GM19238 (cell line): Measurements from ENCODE around the gene ELOVL1.
A peak's percentile ranks its signal among the peaks of the same experiment; 100 is the strongest.

Experiments used
- DNase-seq: peaks from one replicate; pipeline ENCODE4 v3.0.0; 2011; ENCODE audit warnings: low spot score; ENCODE audit not compliant: insufficient read length

Gene ELOVL1

DNA sequence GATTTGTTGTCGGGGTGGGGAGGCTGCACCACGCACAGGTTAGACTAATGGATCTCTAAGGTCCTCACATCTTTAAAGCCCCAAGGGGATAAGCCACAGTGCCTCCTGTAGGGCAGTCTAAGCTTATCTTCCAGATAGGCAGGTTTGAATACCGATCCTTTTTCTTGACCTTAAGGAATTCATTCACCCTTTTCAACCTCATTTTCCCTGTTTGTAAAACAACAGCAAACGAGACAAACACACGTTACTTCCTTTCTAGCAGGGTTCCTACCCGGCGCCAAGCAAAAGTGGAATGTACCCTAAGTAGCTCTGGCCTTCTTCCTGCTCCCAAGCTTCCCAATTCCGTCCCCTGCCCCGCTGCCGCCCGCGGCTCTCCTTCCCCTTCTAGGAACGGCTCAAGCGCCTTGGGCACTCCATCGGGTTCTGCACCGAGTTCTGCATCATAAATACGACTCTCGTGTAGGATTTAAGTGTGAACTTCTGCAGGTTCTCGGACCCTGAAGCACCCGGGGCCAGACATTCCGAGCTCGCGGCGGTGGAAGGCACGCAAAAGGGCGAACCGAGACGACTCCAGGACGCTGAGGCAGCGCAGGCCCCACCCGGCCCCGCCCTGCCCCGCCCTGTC lies 9.6 kb downstream of the ELOVL1 start:
- DNase-seq = peak; percentile 40

DNA sequence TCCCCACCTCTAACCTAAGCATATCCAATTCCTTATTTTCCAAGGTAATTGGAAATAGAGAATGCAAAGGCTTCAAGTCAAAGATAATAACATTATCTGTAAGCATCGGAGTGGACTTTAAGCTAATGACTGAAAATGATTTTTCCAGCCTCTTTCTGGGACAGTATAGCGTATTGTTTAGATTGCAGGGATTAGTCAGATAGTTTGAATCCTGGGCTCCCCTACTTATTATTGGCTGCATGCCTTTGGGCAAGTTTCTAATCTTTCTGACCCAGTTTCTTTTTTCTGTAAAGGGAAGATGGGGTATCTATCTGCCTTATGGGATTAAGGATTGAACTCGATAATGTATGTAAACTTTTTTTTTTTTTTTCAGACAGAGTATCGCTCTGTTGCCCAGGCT lies 10.6 kb downstream of the ELOVL1 start:
- no peak for DNase-seq

DNA sequence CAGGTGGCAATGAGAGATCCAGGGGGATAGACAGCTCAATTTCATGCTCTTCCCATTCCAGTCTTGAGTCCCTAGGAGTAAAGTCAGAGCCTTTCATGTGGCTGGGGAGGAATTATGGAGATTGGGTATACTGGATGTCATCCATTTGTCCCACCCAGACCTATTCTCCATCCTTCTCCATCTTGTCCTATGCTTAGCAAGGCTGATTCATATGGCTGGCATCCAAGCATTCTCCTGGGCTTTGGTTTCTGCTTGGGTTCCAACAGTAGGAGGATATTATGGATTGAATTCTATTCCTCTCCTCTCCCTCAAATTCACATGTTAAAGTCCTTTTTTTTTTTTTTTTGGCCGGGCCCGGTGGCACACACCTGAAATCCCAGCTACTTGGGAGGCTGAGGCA lies 12.9 kb downstream of the ELOVL1 start:
- DNase-seq = no peak

DNA sequence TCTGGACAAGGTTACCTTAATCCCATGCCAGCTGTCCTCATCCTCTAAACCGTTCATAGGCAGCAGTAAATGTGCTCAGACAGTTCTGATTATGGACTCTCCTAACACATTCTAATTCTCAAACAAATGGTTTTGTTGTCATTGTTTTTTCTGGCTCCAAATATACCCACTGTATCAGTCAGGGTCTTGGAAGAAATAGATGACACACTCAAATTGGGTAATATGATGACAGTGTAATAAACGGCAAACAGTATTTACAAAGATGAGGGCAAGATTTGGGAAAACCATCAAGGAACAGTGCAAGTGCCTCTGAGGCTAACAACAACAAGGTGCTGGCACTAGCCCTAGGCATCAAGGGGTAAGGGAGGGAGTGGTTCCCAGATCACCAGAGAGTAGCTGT lies 13.3 kb downstream of the ELOVL1 start:
- DNase-seq = no peak

- no peak for DNase-seq
Measured at GRCh38 chr1:43352881-43353280, 14.9 kb downstream of the ELOVL1 start.

- no peak for DNase-seq
Measured at GRCh38 chr1:43352351-43352705, 15.5 kb downstream of the ELOVL1 start.

GRCh38 chr1:43351421-43352350 lies 16.1 kb downstream of the ELOVL1 start:
- no peak for DNase-seq

DNA sequence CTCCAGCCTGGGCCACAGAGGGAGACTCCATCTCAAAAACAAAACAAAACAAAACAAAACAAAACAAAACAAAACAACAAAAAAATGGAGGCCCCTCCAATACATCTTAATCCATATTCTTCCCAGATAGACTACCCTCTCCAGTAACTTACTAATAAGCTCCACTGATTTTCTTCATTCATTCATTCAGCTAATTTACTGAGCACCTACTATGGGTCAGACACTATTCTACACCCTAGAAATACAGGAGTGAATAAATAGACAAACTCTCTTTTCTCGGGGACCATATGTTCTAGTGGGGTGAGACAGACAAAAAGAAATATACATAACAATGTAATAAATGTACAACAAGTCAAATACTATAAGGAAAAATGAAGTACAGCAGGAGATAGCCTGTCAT lies 16.8 kb downstream of the ELOVL1 start:
- no peak for DNase-seq

DNA sequence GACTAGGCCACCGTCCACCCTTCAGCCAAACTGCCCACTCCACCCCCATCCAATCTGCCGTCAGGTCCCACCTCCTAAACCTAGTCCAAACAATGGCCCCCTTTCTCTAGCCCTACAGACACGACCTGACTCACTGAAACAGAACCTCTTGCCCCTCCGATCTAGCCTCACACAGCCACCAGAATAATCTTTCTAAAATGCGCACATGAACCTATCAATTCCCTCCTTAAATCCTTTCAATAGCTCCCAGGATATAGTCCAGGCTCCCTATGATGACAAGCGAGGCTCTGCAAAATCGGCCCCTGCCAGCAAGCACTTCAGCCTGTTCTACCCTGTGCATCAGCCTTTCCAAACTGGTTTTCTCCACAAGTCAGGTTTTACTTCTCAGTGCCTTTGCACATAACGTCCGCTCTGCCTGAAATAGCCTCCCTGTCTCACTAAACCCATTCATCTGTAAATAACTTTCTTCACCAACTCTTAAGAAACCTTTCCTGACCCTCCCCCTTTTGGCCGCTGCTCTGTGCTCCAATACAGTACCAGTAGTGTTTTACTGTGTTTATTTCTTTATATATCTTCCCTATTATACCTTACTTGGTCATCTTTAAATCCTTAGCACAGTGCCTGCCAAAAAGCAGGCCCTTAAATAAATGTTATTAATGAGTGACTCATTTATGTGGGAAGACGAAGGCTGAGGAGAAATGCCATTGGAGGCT lies 18.1 kb downstream of the ELOVL1 start:
- no peak for DNase-seq

GRCh38 chr1:43348809-43349593 lies 18.8 kb downstream of the ELOVL1 start:
- peak; percentile 35 for DNase-seq

DNA sequence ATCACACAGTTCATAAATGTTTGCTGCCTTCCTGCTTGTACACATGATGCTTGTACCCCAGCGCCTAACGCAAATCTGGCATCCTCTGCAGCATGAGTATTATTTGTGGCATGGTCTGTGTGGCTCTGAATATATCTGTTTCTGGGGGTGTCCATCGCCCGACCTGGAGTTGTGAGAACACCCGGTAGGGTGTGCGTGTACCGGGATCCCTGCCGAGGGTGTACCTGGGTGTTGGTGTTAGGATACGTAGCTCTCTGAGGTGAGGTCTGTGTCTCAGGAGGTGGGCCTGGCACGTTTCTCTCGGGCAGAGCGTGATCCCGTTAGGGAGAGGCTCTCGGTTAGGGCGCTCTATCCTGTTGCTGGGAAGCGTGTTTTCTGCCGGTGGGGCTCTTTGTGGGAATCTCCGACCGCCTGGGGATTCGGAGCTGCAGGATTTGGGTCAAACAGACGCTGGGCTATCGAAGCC lies 19.4 kb downstream of the ELOVL1 start:
- DNase-seq = no peak

- DNase-seq = no peak
Measured at GRCh38 chr1:43346636-43347035, 21.2 kb downstream of the ELOVL1 start.

GRCh38 chr1:43345120-43345519 lies 22.7 kb downstream of the ELOVL1 start:
- DNase-seq = no peak

GRCh38 chr1:43344267-43344850 lies 23.5 kb downstream of the ELOVL1 start:
- DNase-seq = no peak

GRCh38 chr1:43340559-43340958 lies 27.3 kb downstream of the ELOVL1 start:
- no peak for DNase-seq

GRCh38 chr1:43339584-43340232 lies 28.1 kb downstream of the ELOVL1 start:
- DNase-seq = no peak

DNA sequence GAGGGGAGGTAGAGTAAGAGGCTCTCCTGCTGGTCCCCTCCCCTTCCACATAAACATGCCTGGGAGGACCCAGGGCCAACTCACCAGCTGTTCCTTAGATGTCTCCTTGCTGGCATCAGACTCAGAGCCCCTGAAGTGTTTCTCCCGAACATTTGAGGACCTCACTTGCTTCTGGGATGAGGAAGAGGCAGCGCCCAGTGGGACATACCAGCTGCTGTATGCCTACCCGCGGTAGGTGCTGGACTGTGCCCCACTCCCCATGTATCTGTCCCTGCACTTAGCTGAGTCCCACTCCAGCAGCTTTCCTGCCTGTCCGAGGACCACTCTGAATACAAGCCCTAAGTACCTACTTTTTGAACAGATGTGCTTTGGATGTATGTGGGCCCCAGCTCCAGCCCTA lies 29.8 kb downstream of the ELOVL1 start:
- DNase-seq = no peak

DNA sequence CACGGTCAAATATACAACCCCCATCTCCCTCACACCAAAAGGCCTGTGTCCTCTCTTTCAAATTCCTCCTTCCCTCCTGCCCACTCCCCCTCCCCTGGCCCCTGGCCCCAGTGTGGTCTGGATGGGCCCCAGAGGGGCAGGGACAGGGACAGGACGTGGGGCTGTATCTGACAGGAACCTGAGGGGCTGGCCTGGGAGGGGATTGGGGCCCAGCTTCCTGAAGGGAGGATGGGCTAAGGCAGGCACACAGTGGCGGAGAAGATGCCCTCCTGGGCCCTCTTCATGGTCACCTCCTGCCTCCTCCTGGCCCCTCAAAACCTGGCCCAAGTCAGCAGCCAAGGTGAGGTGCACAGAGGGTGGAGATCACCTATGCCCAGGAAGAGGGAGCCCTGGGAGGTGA lies 30.2 kb downstream of the ELOVL1 start, which contains the start of gene MPL:
TSS of gene MPL (plus strand) at position 231 of the 400 bp plus-strand sequence. CDS start at position 262, 31 bp downstream.
- DNase-seq = no peak

DNA sequence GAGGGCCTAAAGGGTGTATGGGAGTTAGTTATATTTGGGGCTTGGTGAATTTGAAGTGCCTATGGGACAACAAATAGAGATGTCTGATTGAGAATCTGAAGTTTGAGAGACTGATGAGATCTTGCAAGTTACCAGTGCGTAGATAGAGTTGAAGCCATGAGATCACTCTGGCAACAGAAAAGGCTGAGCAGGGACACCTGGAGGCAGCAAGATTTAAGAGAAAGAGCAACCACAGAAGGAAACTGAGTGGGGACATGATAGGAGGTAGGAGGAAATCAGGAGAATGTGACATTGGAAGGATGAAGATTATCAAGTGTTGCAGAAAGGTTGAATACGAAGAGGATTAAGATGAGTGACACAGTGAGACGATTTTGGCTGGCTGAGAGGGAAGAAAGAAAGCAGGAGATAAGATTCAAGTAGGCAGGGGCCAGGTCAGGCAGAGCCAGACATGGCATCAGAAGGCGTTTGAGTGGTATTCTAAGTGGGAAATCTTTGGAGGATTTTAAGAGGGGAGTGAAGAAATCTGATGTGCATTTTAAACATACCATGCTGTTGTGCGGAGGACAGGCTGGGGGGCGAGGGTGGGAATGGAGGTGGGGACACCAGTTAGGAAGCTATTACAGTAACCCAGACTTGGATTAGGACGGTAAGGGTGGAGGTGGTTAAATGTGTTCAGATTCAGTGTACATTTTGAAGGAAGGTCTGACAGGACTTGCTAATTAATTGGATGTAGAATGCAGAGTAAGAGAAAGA lies 33.2 kb downstream of the ELOVL1 start:
- DNase-seq = no peak

DNA sequence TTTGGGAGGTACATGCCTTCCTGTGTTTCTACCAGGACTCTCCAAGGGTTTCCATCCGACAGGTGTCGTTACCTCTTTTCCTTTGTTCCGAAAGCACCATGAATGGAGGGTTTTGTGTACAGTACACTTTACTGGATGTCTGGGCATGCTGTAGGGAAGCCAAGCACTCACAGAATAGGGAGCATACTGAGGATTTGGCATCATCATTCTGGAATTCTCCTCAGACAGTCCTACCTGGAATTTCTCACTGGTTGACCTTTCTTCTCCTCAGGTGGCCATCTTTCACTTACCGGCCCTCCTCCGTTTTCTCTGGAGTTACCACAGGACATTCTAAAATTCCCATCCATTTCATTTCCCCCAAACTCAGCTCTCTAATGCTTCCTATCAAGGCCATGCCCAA lies 36.1 kb downstream of the ELOVL1 start:
- no peak for DNase-seq
